GM19025 (cell line): ENCODE results near the gene SPTBN2.

Experiments used
- ATAC-seq: cut with Tn5 transposase; IDR thresholded peaks from one replicate; pipeline ENCODE4 v1.9.1; 2021; ENCODE audit warnings: mild to moderate bottlenecking, low read depth, moderate library complexity; ENCODE audit not compliant: unreplicated experiment

SPTBN2 gene

GRCh38 chr11:66728693-66729385 is at the start of gene SPTBN2:
Gene SPTBN2, minus strand, starts transcription at chr11:66729216. Its CDS starts 7,976 bp downstream, at chr11:66721240.
- no peak for ATAC-seq

- ATAC-seq: no peak
Observed at GRCh38 chr11:66768818-66769217, 39.8 kb upstream of the SPTBN2 start.

GRCh38 chr11:66768088-66768521 is 39.1 kb upstream of the SPTBN2 start:
- ATAC-seq: no peak

DNA sequence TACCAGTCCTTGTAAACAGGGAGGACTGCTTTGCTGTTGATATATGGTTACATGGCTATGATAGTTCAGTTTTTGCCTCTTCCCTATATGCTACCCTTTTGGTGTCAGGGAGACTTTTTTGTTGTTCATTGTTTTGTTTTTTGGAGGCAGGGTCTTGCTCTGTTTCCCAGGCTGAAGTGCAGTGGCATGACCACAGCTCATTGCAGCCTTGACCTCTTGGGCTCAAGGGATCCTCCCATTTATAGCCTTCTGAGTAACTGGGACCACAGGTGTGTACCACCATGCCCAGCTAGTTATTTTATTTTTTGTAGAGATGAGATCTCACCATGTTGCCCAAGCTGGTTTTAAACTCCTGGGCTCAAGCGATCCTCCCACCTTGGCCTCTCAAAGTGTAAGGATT is 38.6 kb upstream of the SPTBN2 start:
- no peak for ATAC-seq

DNA sequence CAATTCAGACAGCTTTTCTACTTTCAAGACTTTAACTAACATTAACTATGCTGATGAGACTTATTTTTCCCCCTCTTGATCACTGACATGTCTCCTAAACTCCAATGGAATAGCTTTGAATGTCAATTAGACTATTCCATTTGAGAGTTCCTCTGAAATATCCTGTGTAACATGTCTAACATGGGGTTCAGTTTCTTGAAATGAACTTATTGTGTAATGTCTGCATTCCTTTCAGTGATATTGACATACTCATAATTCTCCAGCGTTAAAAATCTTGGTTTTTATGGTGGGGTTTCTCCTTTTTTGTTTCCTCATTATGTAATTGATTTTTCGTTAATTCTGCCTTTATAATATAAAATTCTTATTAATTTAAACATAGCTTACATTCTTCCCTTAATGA is 37.7 kb upstream of the SPTBN2 start:
- no peak for ATAC-seq

GRCh38 chr11:66762088-66762487 is 33.1 kb upstream of the SPTBN2 start:
- ATAC-seq: no peak

DNA sequence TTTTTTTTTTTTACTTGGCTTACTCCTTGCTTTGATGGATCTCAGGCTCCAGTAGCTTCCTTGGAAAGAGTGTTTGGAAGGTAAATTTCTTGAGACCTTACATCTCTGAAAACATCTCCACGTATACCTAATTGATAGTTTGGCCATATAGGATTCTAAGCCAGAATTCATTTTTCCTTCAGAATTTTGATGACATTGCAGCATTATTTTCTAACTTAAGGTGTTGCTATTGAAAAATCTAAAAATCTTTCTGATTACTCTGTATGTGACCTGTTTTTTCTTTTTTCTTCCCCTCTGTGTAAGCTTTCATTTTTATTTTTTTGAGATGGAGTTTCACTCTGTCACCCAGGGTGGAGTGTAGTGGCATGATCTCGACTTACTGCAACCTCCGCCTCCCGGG is 23.1 kb upstream of the SPTBN2 start:
- no peak for ATAC-seq

GRCh38 chr11:66749091-66749490 is 20.1 kb upstream of the SPTBN2 start:
- no peak for ATAC-seq

GRCh38 chr11:66747480-66747879 is 18.5 kb upstream of the SPTBN2 start:
- ATAC-seq: no peak

- peak; percentile 39 for ATAC-seq
Observed at GRCh38 chr11:66745356-66746235, 16.6 kb upstream of the SPTBN2 start.

DNA sequence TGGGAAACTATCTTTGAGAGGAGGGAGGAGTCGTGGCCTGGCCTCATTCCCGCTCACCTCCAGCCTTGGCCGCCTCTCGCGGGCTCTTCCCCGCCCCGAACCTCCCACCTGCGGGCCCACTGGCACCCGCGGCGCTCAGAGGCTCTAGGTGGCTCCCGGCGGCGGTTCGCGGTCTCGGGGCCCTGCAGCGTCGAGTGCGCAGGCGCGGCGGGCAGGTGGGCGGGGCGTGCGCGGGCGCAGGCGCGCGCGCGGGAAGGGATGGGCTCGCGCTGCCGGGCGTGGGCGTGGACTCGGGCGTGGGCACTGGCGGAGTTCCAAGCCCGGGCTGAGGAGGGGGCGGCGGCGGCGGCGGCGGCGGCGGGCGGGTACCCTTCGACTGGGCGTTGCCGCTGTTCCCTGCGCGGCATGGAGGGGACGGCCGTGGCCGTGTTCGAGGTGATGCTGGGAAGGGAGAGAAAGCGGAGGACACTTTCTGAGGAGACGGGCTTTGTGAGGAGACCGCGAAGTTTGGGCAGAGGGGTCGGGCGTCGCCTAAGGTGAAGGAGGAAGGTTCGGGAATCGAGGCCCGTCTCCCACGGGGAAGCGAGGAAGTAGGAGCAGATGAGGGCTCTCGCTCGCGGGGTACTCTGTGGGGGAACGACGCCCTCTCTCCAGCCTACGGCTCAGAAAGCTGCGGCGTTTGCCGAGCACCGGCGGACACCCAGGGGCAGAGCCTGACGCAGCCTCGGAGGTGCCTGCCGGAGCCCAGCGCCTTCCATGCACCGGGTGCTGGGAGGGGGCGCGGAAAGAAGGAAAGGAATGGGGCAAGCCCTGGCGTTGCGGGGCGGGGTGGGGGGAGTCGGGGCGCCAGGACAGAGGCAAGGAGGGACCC is 15.7 kb upstream of the SPTBN2 start:
- ATAC-seq: peak; percentile 75

DNA sequence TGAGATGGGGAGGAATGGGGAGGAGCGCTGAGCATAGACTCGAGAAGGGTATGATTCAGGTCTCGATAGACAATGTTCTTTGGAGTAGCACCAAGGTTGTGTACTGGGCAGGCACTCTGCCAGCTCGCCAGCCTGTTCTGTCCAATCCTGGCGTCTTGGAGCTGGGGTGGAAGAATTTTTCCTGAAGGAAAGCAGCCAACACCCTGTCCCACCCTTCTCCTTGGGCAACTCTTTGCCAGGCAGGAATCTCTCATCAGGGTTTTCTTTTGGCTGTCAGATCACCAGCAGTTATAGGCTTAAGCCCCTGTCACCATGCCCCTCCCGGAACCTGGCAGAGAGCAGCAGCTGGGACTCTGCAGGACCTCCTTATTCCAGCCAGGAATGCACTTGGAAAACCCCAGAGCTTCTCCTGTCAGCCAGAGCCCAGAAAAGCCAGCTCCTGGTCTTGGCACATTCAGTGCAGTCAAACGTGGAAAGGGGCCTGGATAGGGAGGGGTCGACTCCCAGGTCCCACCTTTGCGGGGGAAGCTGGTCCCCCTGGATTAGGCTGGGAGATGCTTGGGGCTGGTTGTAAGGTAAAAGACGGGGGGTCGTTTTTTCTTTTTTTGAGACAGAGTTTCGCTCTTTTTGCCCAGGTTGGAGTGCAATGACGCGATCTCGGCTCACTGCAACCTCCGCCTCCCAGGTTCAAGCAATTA is 14.4 kb upstream of the SPTBN2 start:
- ATAC-seq: no peak

DNA sequence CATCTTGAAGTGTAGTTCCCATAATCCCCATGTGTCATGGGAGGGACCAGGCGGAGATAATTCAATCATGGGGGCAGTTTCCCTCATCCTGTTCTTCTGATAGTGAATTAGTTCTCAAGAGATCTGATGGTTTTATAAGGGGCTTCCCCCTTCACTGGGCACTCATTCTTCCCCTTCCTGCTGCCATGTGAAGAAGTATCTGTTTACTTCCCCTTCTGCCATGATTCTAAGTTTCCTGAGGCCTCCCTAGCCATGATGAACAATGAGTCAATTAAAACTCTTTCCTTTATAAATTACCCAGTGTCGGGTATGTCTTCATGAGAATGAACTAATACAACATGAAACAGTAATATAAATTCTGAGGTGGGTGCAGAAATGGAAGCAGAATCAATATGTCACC is 12.1 kb upstream of the SPTBN2 start:
- ATAC-seq: no peak

DNA sequence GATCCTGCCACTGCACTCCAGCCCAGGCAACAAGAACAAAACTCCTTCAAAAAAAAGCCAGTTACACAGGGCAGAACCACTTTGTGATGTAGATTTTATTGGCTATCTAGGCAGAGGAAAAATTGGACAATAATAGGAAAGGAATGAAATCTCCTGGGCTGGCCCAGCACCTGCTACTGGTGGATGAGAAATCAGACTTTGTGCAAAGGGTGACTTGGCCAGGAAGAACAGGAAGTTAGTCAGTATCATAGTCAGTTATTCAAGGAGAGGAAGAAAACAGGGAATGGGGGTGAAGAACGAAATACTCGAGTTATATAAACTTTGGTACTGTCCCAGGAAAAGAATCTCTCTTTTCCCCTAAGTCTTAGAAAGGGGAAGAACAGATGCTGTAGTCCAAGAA is 11.0 kb upstream of the SPTBN2 start:
- ATAC-seq: no peak

DNA sequence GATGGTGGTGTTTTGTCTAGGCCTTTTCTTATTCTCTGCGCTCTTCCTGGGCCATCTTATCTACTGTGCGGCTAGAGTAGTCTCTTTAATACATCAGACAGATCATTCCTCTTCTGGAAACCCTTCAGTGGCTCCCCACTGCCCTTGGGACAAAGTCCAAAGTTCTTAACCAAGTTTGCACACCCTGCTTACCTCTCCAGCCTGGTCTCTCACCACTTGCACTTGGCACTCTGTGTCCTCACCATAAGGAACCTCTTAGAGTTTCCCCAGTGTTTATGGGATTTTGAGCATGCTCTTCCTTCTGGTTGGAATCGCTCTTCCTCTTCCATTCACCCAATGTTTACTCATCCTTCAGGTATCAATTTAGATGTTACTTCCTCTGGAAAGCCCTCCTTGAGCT is 5.2 kb upstream of the SPTBN2 start:
- ATAC-seq: no peak

DNA sequence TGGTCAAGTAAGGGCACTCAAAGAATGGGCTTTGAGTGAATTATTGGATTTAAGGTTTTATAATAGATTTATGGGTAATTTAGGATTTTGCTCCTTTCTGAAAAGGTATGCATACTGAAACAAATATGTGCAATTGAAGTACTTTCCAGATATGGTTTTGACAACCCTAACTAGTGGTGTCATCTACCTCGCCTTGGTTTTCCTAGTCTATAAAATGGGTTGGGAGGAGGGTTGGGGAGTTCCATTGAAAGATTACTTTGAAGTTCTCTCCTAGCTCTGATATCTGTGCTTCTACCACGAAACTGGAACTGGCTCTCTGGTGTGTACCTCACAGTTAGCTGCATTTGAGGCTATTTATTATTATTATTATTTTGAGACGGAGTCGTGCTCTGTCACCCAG is 431 bp upstream of the SPTBN2 start:
- no peak for ATAC-seq

GRCh38 chr11:66728038-66728692 is 851 bp downstream of the SPTBN2 start:
- ATAC-seq: no peak

DNA sequence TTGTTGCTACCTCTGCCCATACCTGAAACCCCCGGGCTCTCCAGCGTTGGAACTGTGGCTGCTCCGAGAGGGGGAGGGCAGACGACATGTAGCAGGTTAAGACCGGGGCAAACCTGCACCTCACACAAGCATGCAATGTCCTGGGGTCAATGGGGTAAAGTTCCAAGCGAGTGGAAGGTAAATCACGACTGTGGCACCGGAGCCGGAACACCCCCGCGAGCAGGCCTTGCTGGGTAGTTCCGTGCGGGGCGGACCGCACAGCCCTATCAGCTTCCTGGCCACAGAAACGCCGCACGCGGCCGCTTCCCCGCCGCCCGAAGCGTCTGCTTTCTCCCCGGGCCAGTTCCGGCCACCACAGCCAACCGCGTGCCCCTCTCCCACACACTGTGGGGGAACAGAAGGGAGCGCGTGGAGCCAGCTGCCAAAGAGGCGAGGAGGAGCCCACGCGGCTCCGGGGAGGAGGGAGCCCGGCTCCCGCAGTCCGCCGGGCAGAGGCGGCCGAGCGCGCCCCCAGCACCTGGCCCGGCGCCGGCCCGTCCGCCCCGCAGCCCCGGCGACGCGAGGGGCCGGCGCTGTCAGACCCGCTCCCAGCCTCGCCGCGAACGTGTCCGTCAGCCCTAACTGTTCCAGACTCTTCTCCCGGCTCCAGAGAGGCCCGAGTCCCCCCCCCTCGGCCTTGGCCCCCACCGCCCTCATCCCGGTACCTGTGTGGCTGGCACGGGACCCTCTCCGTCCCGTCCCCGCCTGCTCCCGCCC is 1.6 kb downstream of the SPTBN2 start:
- ATAC-seq: no peak

DNA sequence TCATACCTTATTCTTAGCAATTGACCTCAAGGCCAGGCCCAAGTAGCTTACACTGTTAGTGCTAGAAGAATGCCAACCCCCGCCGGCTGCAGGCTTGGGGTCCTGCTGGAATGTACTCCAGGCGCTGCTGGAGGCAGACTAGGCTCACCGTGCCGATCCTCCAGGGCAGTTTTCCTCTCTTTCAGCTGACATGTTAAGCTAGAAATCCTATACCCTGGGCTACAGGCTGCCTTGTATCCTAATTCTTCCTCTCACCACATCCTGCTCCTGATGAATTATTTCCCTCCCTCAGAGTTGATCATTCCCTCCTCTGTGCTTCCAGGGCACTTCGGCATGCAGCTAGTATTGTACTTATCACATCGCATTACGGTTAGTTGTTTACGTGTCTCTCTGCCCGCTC is 3.4 kb downstream of the SPTBN2 start:
- ATAC-seq: no peak
